ENCODE data around the gene ADCY7. TPM values are rescaled to one million over a fixed set of nuclear protein-coding genes. Genes with fewer than 3 reads are reported as not detected.

Gene ADCY7
- total and polyA plus RNA-seq, 10 donors, result 9.8 to 158 (median 99.2) TPM

GRCh38 chr16:50284131-50284911, 18.0 kb downstream of the ADCY7 start:
- WGBS, 5 donors, result 34 to 49% (median 38%) methylated on average over 4 to 14 of the region's 14 CpGs
- intact Hi-C loops (cut with DNase I; ENCODE audit: low total_unique reads), result no loop called here
- DNase-seq, result peak; percentile 84
- Histone ChIP-seq H3K36me3 (peaks cover 0 to 32% (median 16%) of the 10 kb centered on the region in 6 donors), H3K4me1 (peaks cover 38 to 93% (median 65%) of the 10 kb centered on the region in 6 donors), H3K4me3 (peak overlapping the region in 1 of 8 donors; percentile 10), H3K9me3 (peaks cover 0 to 7% (median 0%) of the 10 kb centered on the region in 8 donors), H3K27ac (peak overlapping the region in 5 of 8 donors; percentile 29 to 98 (median 97)), H3K27me3 (replicated peaks in 1 of 7) (no peaks in the 10 kb centered on the region)
- TF ChIP-seq POLR2AphosphoS5 (IDR thresholded peaks at IDR 0.05), result peak; percentile 32 to 46 (median 43)
- no peak for TF ChIP-seq CTCF (IDR thresholded peaks at IDR 0.05 in 8 of 11, conservative IDR thresholded peaks at IDR 0.05 in 3 of 11)
- no peak for TF ChIP-seq POLR2A (IDR thresholded peaks at IDR 0.05)

DNA sequence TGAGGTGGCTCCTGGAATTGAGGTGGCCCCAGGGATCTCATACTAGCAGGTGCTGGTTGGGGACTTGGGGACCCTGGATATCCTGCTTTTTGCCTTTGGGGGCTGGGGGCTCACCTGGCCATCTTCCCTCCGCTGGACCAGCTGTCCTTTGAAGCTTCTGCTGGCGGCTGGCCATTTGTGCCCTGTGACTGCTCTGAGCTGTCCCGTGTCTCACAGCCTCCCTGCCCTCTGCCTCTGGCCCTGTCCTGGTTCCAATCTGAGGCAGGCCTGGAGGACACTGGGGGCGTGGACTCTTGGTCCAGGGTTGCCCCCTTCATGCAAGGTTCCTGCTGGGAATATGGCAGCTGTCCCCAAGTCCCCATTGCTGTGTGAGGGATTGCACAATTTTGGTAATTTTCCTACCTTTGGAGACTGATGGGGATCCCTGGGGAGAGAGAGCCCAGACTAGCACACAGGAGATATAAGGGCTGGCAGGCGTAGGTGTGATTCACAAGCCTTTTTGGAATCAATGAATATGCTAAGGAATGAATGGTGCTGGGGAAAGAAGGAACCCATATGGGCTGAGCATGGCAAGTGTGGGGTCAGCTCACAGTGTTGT, 19.2 kb downstream of the ADCY7 start:
- 69 to 98% (median 85%) methylated on average over 4 to 5 of the region's 5 CpGs for WGBS, 5 donors
- intact Hi-C loops (cut with DNase I; ENCODE audit: low total_unique reads), result no loop called here
- H3K27ac ChIP-seq, result peak overlapping the region in 2 of 8 donors; percentile 97

GRCh38 chr16:50286681-50287080, 20.3 kb downstream of the ADCY7 start:
- Histone ChIP-seq H3K36me3 (peaks cover 0 to 55% (median 39%) of the 10 kb centered on the region in 6 donors), H3K27ac (no peak overlapping the region), H3K9me3 (peaks cover 0 to 7% (median 0%) of the 10 kb centered on the region in 8 donors), H3K4me1 (peaks cover 21 to 78% (median 41%) of the 10 kb centered on the region in 6 donors), H3K4me3 (no peak overlapping the region), H3K27me3 (replicated peaks in 1 of 7) (no peaks in the 10 kb centered on the region)
- DNase-seq, result no peak
- WGBS, 5 donors, result 95 to 99% (median 96%) methylated on average over 3 of the region's 3 CpGs
- TF ChIP-seq POLR2AphosphoS5 (IDR thresholded peaks at IDR 0.05) (no peak), POLR2A (IDR thresholded peaks at IDR 0.05) (no peak), CTCF (IDR thresholded peaks at IDR 0.05 in 8 of 11, conservative IDR thresholded peaks at IDR 0.05 in 3 of 11) (no peak)
- intact Hi-C loops (cut with DNase I; ENCODE audit: low total_unique reads), result no loop called here

More for the DNA sequence above, 19.2 kb downstream of the ADCY7 start:
- Histone ChIP-seq H3K4me3 (no peak overlapping the region), H3K36me3 (peaks cover 0 to 44% (median 28%) of the 10 kb centered on the region in 6 donors), H3K27me3 (replicated peaks in 1 of 7) (no peaks in the 10 kb centered on the region), H3K4me1 (peaks cover 30 to 89% (median 53%) of the 10 kb centered on the region in 6 donors), H3K9me3 (peaks cover 0 to 7% (median 0%) of the 10 kb centered on the region in 8 donors)
- no peak for DNase-seq
- TF ChIP-seq POLR2A (IDR thresholded peaks at IDR 0.05) (no peak), CTCF (IDR thresholded peaks at IDR 0.05 in 8 of 11, conservative IDR thresholded peaks at IDR 0.05 in 3 of 11) (no peak)

DNA sequence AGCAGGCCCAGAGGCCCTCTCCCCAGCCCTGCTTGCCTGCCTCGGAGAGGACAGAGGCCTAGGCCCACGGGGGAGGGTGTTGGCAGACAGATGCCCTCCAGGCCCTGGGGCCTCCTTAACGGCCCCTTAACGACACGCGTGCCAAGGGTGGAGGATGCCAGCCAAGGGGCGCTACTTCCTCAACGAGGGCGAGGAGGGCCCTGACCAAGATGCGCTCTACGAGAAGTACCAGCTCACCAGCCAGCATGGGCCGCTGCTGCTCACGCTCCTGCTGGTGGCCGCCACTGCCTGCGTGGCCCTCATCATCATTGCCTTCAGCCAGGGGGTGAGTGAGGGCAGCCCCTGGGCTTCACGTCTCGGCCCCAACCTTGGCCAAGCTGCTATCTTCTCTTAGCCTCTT, 21.7 kb downstream of the ADCY7 start:
- 75 to 92% (median 89%) methylated on average over 6 to 17 of the region's 17 CpGs for WGBS, 5 donors
- Histone ChIP-seq H3K9me3 (peaks cover 0 to 7% (median 0%) of the 10 kb centered on the region in 8 donors), H3K4me3 (no peak overlapping the region), H3K36me3 (peaks cover 0 to 69% (median 53%) of the 10 kb centered on the region in 6 donors), H3K4me1 (peaks cover 10 to 64% (median 28%) of the 10 kb centered on the region in 6 donors), H3K27me3 (replicated peaks in 1 of 7) (no peaks in the 10 kb centered on the region), H3K27ac (peak overlapping the region in 1 of 8 donors; percentile 14)
- DNase-seq, result no peak
- peak in 1 of 3 donors; percentile 45 for TF ChIP-seq POLR2AphosphoS5 (IDR thresholded peaks at IDR 0.05)
- no peak for TF ChIP-seq CTCF (IDR thresholded peaks at IDR 0.05 in 8 of 11, conservative IDR thresholded peaks at IDR 0.05 in 3 of 11)
- intact Hi-C loops (cut with DNase I; ENCODE audit: low total_unique reads), result no loop called here
